Vagina (tissue), 2 donors: Measurements from ENCODE around the gene ST6GAL1. TPM values are rescaled to one million over a fixed set of nuclear protein-coding genes. Genes with fewer than 3 reads are reported as not detected.
"Not testable (repeated sequence)": the region's sequence is repeated elsewhere in the genome, so short reads cannot be mapped to it uniquely, and the experiment has no call there.

ENCODE experiments used
- DNase-seq, 2 donors: peaks; one replicate each; pipeline ENCODE4 v3.0.0-alpha.2; 2017; ENCODE audit errors: extremely low spot score in 2 of 2
- H3K27ac ChIP-seq: fragments of 200-600 bp; sonication (generic); one replicate; pipeline ENCODE4 v1.5.1; 2019
- H3K27me3 ChIP-seq: fragments of 200-600 bp; sonication (generic); one replicate; pipeline ENCODE4 v1.5.1; 2019
- H3K36me3 ChIP-seq, 2 donors: fragments of 200-600 bp; sonication (generic); one replicate each; pipeline ENCODE4 v1.5.1; 2017 to 2019
- H3K4me1 ChIP-seq: fragments of 200-600 bp; sonication (generic); one replicate; pipeline ENCODE4 v1.5.1; 2019
- H3K4me3 ChIP-seq, 2 donors: fragments of 200-600 bp; sonication (generic); 1 replicate in 1 of 2; 2 replicates in 1 of 2; pipeline ENCODE4 v1.5.1; 2016 to 2019
- H3K9me3 ChIP-seq: fragments of 200-600 bp; sonication (generic); one replicate; pipeline ENCODE4 v1.5.1; 2019
- POLR2A ChIP-seq, 2 donors: fragments of 450-650 bp; IDR thresholded peaks; one replicate each; pipeline ENCODE4 v1.6.1; 2017; ENCODE audit warnings: antibody characterized with exemption in 2 of 2, mild to moderate bottlenecking in 2 of 2, moderate library complexity in 2 of 2
- POLR2AphosphoS5 ChIP-seq, 2 donors: sonication (generic); formaldehyde crosslinking; IDR thresholded peaks; one replicate each; pipeline ENCODE4 v1.9.0; 2017; ENCODE audit warnings: antibody characterized with exemption in 2 of 2, mild to moderate bottlenecking in 2 of 2, low read depth in 1 of 2; ENCODE audit not compliant: insufficient read depth in 1 of 2
- intact Hi-C: fragments of 100-400 bp; cut with DNase I; formaldehyde crosslinking; loops from one replicate; pipeline ENCODE4 v1.15.1; 2023
- total RNA-seq: library from RNA; depleted of rRNA; stranded (reverse); fragments of >200 nt; gene quantifications from one replicate; pipeline ENCODE4 v1.2.3, GENCODE V29; 2016
- TF ChIP-seq, protein P1 (sequence below), 3 experiments: fragments of 450-650 bp in 2 of 3; fragments of 200-600 bp in 1 of 3; sonication (generic) in 1 of 3; IDR thresholded peaks; one replicate each; pipeline ENCODE4 v1.5.1; 2017 to 2019; ENCODE audit warnings: antibody characterized with exemption in 3 of 3, mild to moderate bottlenecking in 2 of 3, moderate library complexity in 2 of 3

The ST6GAL1 gene
- total RNA-seq, 1 donor from 2014 or later, result 37.8 TPM

DNA sequence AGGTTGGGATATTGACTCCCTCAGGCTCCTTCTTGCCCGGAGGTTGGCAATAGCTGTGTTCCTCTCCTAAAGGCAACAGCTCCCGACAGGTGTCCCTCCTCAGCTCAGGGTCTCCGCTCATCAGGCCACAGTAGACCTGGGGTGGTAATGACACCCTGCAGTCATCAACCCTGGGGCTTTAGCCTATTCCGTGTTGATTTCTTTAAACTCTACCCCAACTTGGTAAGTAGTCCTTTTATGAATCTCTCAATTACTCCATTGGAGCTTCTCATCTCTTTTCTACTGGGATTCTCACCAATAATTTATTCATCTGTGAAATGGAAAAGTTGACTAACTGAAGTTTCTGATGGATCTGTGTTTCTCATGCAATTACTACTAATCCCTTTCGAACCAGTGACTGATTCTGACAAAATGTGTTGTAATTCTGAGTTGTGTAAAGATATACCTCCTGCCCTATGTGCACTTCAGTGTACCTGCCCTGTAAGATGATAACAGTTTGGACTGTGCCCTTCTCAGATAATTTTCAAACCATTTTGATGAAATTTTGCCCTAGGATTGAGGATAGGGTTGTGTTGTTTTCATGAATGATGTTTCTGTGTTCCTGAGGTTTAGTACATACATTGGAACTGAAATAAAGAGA lies 119.3 kb downstream of the ST6GAL1 start:
- Histone ChIP-seq H3K27me3 (no peaks in the 10 kb centered on the region), H3K4me3 (no peak overlapping the region), H3K9me3 (peaks cover 4% of the 10 kb centered on the region), H3K4me1 (no peaks in the 10 kb centered on the region), H3K36me3 (peaks cover 0 to 9% of the 10 kb centered on the region in 2 donors), H3K27ac (no peak overlapping the region)
- intact Hi-C loops, result no loop called here
- TF ChIP-seq, protein P1, sequence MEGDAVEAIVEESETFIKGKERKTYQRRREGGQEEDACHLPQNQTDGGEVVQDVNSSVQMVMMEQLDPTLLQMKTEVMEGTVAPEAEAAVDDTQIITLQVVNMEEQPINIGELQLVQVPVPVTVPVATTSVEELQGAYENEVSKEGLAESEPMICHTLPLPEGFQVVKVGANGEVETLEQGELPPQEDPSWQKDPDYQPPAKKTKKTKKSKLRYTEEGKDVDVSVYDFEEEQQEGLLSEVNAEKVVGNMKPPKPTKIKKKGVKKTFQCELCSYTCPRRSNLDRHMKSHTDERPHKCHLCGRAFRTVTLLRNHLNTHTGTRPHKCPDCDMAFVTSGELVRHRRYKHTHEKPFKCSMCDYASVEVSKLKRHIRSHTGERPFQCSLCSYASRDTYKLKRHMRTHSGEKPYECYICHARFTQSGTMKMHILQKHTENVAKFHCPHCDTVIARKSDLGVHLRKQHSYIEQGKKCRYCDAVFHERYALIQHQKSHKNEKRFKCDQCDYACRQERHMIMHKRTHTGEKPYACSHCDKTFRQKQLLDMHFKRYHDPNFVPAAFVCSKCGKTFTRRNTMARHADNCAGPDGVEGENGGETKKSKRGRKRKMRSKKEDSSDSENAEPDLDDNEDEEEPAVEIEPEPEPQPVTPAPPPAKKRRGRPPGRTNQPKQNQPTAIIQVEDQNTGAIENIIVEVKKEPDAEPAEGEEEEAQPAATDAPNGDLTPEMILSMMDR (IDR thresholded peaks at IDR 0.05), result no peak
- TF ChIP-seq POLR2AphosphoS5 (IDR thresholded peaks at IDR 0.05; ENCODE audit: insufficient read depth in 1 of 2, low read depth in 1 of 2), result no peak
- no peak for TF ChIP-seq POLR2A (IDR thresholded peaks at IDR 0.05)
- DNase-seq, result peak in 1 of 2 donors; percentile 31

DNA sequence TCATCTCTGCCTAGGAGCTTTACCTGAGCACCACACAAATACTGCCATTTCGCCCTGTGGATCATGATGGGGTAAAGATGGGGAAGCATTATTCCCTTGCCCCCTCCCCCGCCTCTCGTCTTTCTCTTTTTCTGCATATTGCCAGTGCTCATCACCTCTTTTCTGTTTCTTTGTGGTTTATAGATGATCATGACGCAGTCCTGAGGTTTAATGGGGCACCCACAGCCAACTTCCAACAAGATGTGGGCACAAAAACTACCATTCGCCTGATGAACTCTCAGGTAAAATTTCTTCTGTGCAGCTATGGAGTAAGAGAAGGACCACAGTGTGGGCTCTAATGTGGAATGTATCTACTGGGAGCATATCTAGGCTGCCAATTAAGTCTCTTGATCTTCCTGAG lies 120.7 kb downstream of the ST6GAL1 start:
- peaks cover 4% of the 10 kb centered on the region for H3K9me3 ChIP-seq
- no peaks in the 10 kb centered on the region for H3K4me1 ChIP-seq
- H3K4me3 ChIP-seq, result no peak overlapping the region
- peaks cover 0 to 12% of the 10 kb centered on the region in 2 donors for H3K36me3 ChIP-seq
- intact Hi-C loops, result no loop called here
- no peak for TF ChIP-seq POLR2AphosphoS5 (IDR thresholded peaks at IDR 0.05; ENCODE audit: insufficient read depth in 1 of 2, low read depth in 1 of 2)
- no peak for TF ChIP-seq POLR2A (IDR thresholded peaks at IDR 0.05)
- TF ChIP-seq, protein P1 (IDR thresholded peaks at IDR 0.05), result no peak
- H3K27ac ChIP-seq, result no peak overlapping the region
- no peaks in the 10 kb centered on the region for H3K27me3 ChIP-seq
- DNase-seq, result no peak

DNA sequence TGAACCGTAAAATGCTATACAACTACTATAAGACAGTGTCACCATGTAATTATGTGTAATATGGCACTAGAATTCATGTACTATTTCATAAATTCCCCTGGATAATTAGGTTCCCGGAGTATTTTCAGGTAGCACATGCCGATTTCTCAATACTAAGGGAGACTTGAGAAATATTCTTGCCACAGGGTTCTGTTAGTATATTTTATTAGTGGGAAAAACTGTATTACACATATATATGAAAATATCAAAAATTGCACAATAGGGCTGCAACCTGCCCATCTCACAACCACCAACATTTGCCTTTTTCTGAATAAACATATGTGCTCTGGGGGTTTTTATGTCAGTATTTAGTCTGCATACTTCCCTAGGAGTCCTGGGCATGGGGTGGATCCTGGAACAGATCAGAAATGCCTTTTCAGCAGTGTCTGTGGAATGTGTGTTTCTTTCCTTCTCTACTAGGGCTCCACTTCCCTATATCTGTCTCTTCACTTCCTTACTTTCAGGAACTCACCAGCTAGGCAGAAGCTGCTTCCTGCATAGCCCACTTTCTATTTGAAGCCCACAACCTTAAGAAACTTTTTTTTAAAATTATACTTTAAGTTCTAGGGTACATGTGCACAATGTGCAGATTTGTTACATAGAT lies 121.5 kb downstream of the ST6GAL1 start:
- Histone ChIP-seq H3K27me3 (no peaks in the 10 kb centered on the region), H3K27ac (no peak overlapping the region), H3K36me3 (peaks cover 0 to 12% of the 10 kb centered on the region in 2 donors), H3K4me3 (no peak overlapping the region), H3K4me1 (no peaks in the 10 kb centered on the region), H3K9me3 (peaks cover 4% of the 10 kb centered on the region)
- no peak for TF ChIP-seq POLR2AphosphoS5 (IDR thresholded peaks at IDR 0.05; ENCODE audit: insufficient read depth in 1 of 2, low read depth in 1 of 2)
- TF ChIP-seq, protein P1 (IDR thresholded peaks at IDR 0.05), result no peak
- TF ChIP-seq POLR2A (IDR thresholded peaks at IDR 0.05), result no peak
- intact Hi-C loops, result no loop called here
- no peak for DNase-seq

DNA sequence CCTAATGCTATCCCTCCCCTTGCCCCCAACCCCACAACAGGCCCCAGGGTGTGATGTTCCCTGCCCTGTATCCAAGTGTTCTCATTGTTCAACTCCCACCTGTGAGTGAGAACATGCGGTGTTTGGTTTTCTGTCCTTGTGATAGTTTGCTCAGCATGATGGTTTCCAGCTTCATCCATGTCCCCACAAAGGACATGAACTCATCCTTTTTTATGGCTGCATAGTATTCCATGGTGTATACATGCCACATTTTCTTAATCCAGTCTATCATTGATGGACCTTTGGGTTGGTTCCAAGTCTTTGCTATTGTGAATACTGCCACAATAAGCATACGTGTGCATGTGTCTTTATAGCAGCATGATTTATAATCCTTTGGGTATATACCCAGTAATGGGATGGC lies 122.1 kb downstream of the ST6GAL1 start:
- intact Hi-C loops, result not testable (repeated sequence)

DNA sequence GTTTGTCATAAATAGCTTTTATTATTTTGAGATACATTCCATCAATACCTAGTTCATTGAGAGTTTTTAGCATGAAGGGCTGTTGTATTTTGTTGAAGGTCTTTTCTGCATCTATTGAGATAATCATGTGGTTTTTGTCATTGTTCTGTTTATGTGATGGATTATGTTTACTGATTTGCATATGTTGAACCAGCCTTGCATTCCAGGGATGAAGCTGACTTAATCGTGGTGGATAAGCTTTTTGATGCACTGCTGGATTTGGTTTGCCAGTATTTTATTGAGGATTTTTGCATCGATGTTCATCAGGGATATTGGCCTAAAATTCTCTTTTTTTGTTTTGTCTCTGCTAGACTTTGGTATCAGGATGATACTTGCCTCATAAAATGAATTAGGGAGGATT lies 124.1 kb downstream of the ST6GAL1 start:
- H3K27me3 ChIP-seq, H3K4me1 ChIP-seq, H3K27ac ChIP-seq, H3K4me3 ChIP-seq, DNase-seq, H3K9me3 ChIP-seq, intact Hi-C loops: not testable (repeated sequence)
- H3K36me3 ChIP-seq, result peaks cover 0 to 12% of the 10 kb centered on the region in 2 donors

More for the DNA sequence above, 122.1 kb downstream of the ST6GAL1 start:
- H3K36me3 ChIP-seq, result peaks cover 0 to 12% of the 10 kb centered on the region in 2 donors
- not testable (repeated sequence) for H3K4me3 ChIP-seq, H3K4me1 ChIP-seq, H3K27me3 ChIP-seq, DNase-seq, H3K27ac ChIP-seq, H3K9me3 ChIP-seq

DNA sequence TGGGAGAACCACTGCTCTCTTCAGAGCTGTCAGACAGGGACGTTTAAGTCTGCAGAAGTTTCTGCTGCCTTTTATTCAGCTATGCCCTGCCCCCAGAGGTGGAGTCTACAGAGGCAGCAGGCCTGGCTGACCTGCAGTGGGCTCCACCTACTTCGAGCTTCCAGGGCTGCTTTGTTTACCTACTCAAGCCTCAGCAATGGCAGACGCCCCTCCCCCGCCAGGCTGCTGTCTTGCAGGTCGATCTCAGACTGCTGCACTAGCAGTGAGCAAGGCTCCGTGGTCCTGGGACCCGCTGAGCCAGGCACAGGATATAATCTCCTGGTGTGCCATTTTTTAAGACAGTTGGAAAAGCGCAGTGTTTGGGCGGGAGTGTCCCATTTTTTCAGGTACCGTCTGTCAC lies 127.5 kb downstream of the ST6GAL1 start:
- DNase-seq, result peak in 1 of 2 donors; percentile 43
- H3K9me3 ChIP-seq, H3K27ac ChIP-seq, H3K27me3 ChIP-seq, H3K4me1 ChIP-seq, H3K4me3 ChIP-seq, H3K36me3 ChIP-seq, intact Hi-C loops: not testable (repeated sequence)
